Stomach (tissue), 4 donors: Measurements from ENCODE around the gene BABAM2.
"Not testable (repeated sequence)": the region's sequence is repeated elsewhere in the genome, so short reads cannot be mapped to it uniquely, and the experiment has no call there.

Experiments
- CTCF ChIP-seq, 7 experiments: fragments of 450-650 bp in 4 of 7; fragments of 200-600 bp in 3 of 7; sonication (generic) in 3 of 7; IDR thresholded peaks; one replicate each; pipeline ENCODE4 v1.5.1; 2016 to 2019; ENCODE audit warnings: antibody characterized with exemption in 7 of 7, control low read depth in 2 of 7, mild to moderate bottlenecking in 1 of 7
- POLR2A ChIP-seq, 4 donors: fragments of 450-650 bp; IDR thresholded peaks; one replicate each; pipeline ENCODE4 v1.6.1; 2016; ENCODE audit warnings: antibody characterized with exemption in 4 of 4, control low read depth in 2 of 4, mild to moderate bottlenecking in 1 of 4, moderate library complexity in 1 of 4
- POLR2AphosphoS5 ChIP-seq, 3 donors: sonication (generic); formaldehyde crosslinking; IDR thresholded peaks; one replicate each; pipeline ENCODE4 v1.6.1; 2016; ENCODE audit warnings: antibody characterized with exemption in 3 of 3

DNA sequence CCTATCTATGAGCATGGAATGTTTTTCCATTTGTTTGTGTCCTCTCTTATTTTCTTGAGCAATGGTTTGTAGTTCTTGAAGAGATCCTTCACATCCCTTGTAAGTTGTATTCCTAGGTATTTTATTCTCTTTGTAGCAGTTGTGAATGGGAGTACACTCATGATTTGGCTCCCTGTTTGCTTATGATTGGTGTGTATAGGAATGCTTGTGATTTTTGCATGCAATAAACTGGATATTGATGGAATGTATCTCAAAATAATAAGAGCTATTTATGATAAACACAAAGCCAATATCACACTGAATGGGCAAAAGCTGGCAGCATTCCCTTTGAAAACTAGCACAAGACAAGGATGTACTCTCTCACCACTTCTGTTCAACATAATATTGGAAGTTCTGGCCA, 223.2 kb downstream of the BABAM2 start:
- TF ChIP-seq CTCF, POLR2A, POLR2AphosphoS5 (IDR thresholded peaks at IDR 0.05): not testable (repeated sequence)
